DOHH2 (cell line): ENCODE measurements around the gene GALNTL6.

Experiments
- H3F3A ChIP-seq: fragments of 200-600 bp; sonication (generic), shearing (Covaris generic); 2 replicates; pipeline ENCODE4 v1.6.0; 2016; ENCODE audit warnings: antibody characterized with exemption, mild to moderate bottlenecking; ENCODE audit not compliant: control insufficient read depth, insufficient read depth
- H3K27ac ChIP-seq: fragments of 200-600 bp; sonication (generic); 2 replicates; pipeline ENCODE4 v1.5.1; 2014; ENCODE audit warnings: low read depth, mild to moderate bottlenecking, low read length, moderate library complexity
- H3K27me3 ChIP-seq: fragments of 200-600 bp; sonication (generic); 2 replicates; pipeline ENCODE4 v1.6.1; 2014; ENCODE audit warnings: mild to moderate bottlenecking, low read length, mixed read lengths; ENCODE audit not compliant: control insufficient read depth
- H3K36me3 ChIP-seq: fragments of 200-600 bp; sonication (generic); 2 replicates; pipeline ENCODE4 v1.6.1; 2014; ENCODE audit warnings: mild to moderate bottlenecking, low read length, moderate library complexity, mixed read lengths; ENCODE audit not compliant: control insufficient read depth
- H3K4me1 ChIP-seq: fragments of 200-600 bp; sonication (generic); 2 replicates; pipeline ENCODE4 v1.6.1; 2014; ENCODE audit warnings: mild to moderate bottlenecking, low read length, mixed read lengths; ENCODE audit not compliant: control insufficient read depth
- H3K4me2 ChIP-seq: fragments of 200-600 bp; sonication (generic); 2 replicates; pipeline ENCODE4 v1.6.0; 2014; ENCODE audit warnings: mild to moderate bottlenecking, low read length, moderate library complexity
- H3K4me3 ChIP-seq: fragments of 200-600 bp; sonication (generic); 2 replicates; pipeline ENCODE4 v1.5.1; 2014; ENCODE audit warnings: mild to moderate bottlenecking, low read length, mixed read lengths
- H3K79me2 ChIP-seq: fragments of 200-600 bp; sonication (generic); 2 replicates; pipeline ENCODE4 v1.6.1; 2014; ENCODE audit warnings: mild to moderate bottlenecking, low read length, mixed read lengths; ENCODE audit not compliant: control insufficient read depth
- H3K9me2 ChIP-seq: fragments of 200-600 bp; sonication (generic); replicated peaks from 2 replicates; pipeline ENCODE4 v1.6.1; 2014; ENCODE audit warnings: mild to moderate bottlenecking, low read length, mixed read lengths; ENCODE audit not compliant: control insufficient read depth
- H3K9me3 ChIP-seq: fragments of 200-600 bp; sonication (generic); 2 replicates; pipeline ENCODE4 v1.6.1; 2014; ENCODE audit warnings: antibody characterized with exemption, low read length, mixed read lengths; ENCODE audit not compliant: control insufficient read depth, insufficient read depth
- H4K20me1 ChIP-seq: fragments of 200-600 bp; sonication (generic); 2 replicates; pipeline ENCODE4 v1.6.0; 2014; ENCODE audit warnings: low read depth, mild to moderate bottlenecking, antibody characterized with exemption, low read length, moderate library complexity; ENCODE audit not compliant: control insufficient read depth, insufficient read depth
- CTCF ChIP-seq: fragments of 200-600 bp; sonication (generic); IDR thresholded peaks from one replicate; pipeline ENCODE4 v1.5.1; 2014; ENCODE audit warnings: antibody characterized with exemption, mild to moderate bottlenecking, low read depth, low read length; ENCODE audit not compliant: poor library complexity, severe bottlenecking
- EZH2phosphoT487 ChIP-seq: fragments of 200-600 bp; sonication (generic); IDR thresholded peaks from 2 replicates; pipeline ENCODE4 v1.6.1; 2017; ENCODE audit warnings: borderline replicate concordance, mild to moderate bottlenecking, antibody characterized with exemption, low read length, moderate library complexity, mixed read lengths

GALNTL6 gene

GRCh38 chr4:172152284-172152683 is 339.1 kb downstream of the GALNTL6 start:
- Histone ChIP-seq H3K4me3 (no peak overlapping the region), H3K9me2 (no peaks in the 10 kb centered on the region), H3K9me3 (no peaks in the 10 kb centered on the region), H3K27me3 (no peaks in the 10 kb centered on the region), H3K79me2 (no peaks in the 10 kb centered on the region), H4K20me1 (no peaks in the 10 kb centered on the region), H3K27ac (no peak overlapping the region), H3K4me2 (no peak overlapping the region), H3K4me1 (no peaks in the 10 kb centered on the region), H3F3A (no peaks in the 10 kb centered on the region), H3K36me3 (no peaks in the 10 kb centered on the region)
- TF ChIP-seq CTCF (no peak), EZH2phosphoT487 (no peak)

DNA sequence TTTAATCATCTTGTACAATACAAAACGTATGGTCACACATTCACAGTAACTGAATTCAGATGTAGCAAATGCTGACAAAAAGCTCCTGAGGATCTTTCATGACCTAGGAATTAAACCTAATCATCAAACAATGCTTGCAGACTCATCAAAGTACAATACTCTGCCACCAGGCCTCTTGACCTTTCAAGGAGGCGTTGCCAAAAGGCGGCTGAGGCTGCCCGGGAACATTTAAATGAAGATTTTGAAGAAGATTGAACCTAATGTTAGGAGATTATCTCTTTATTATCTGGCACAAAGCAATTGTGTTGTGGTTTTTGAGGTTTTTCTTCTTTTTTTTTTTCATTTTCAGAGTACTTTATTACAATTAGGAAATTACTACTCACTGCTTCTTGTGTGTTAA is 340.5 kb downstream of the GALNTL6 start:
- no peaks in the 10 kb centered on the region for H3F3A ChIP-seq
- no peaks in the 10 kb centered on the region for H3K79me2 ChIP-seq
- H4K20me1 ChIP-seq = no peaks in the 10 kb centered on the region
- H3K9me3 ChIP-seq = no peaks in the 10 kb centered on the region
- H3K36me3 ChIP-seq = no peaks in the 10 kb centered on the region
- H3K4me3 ChIP-seq = no peak overlapping the region
- TF ChIP-seq EZH2phosphoT487 = no peak
- no peak for TF ChIP-seq CTCF
- no peaks in the 10 kb centered on the region for H3K27me3 ChIP-seq
- H3K4me1 ChIP-seq = no peaks in the 10 kb centered on the region
- no peak overlapping the region for H3K27ac ChIP-seq
- no peaks in the 10 kb centered on the region for H3K9me2 ChIP-seq
- no peak overlapping the region for H3K4me2 ChIP-seq

GRCh38 chr4:172155838-172156345 is 342.7 kb downstream of the GALNTL6 start:
- Histone ChIP-seq H3K36me3 (no peaks in the 10 kb centered on the region), H3K9me3 (no peaks in the 10 kb centered on the region), H4K20me1 (no peaks in the 10 kb centered on the region), H3F3A (no peaks in the 10 kb centered on the region), H3K27ac (no peak overlapping the region), H3K79me2 (no peaks in the 10 kb centered on the region), H3K9me2 (no peaks in the 10 kb centered on the region), H3K4me1 (no peaks in the 10 kb centered on the region), H3K4me3 (no peak overlapping the region), H3K4me2 (no peak overlapping the region), H3K27me3 (no peaks in the 10 kb centered on the region)
- TF ChIP-seq CTCF = no peak
- TF ChIP-seq EZH2phosphoT487 = no peak
